ENCODE results near the gene SNCG.
A peak's percentile ranks its signal among the peaks of the same experiment; 100 is the strongest.
"Not testable (repeated sequence)": the region's sequence is repeated elsewhere in the genome, so short reads cannot be mapped to it uniquely, and the experiment has no call there.

Gene SNCG

GRCh38 chr10:86945361-86946212, 12.8 kb upstream of the SNCG start:
- DNase-seq (ENCODE audit: low spot score), result no peak

GRCh38 chr10:86946213-86947155, 11.9 kb upstream of the SNCG start:
- DNase-seq (ENCODE audit: low spot score), result peak; percentile 59

GRCh38 chr10:86947806-86948205, 10.6 kb upstream of the SNCG start:
- peak; percentile 50 for DNase-seq (ENCODE audit: low spot score)

GRCh38 chr10:86950349-86950748, 8.1 kb upstream of the SNCG start:
- DNase-seq (ENCODE audit: low spot score), result peak; percentile 17

- DNase-seq (ENCODE audit: low spot score), result peak; percentile 14
Observed at GRCh38 chr10:86951184-86951761, 7.1 kb upstream of the SNCG start.

GRCh38 chr10:86952106-86952505, 6.3 kb upstream of the SNCG start:
- DNase-seq (ENCODE audit: low spot score), result peak; percentile 45

- DNase-seq (ENCODE audit: low spot score), result not testable (repeated sequence)
Observed at GRCh38 chr10:86952697-86953096, 5.7 kb upstream of the SNCG start.

GRCh38 chr10:86953747-86954680, 4.4 kb upstream of the SNCG start:
- no peak for DNase-seq (ENCODE audit: low spot score)

- DNase-seq (ENCODE audit: low spot score), result no peak
Observed at GRCh38 chr10:86954681-86955500, 3.5 kb upstream of the SNCG start.

- no peak for DNase-seq (ENCODE audit: low spot score)
Observed at GRCh38 chr10:86955501-86956194, 2.8 kb upstream of the SNCG start.

GRCh38 chr10:86956195-86956847, 2.1 kb upstream of the SNCG start:
- DNase-seq (ENCODE audit: low spot score), result no peak

- DNase-seq (ENCODE audit: low spot score), result no peak
Observed at GRCh38 chr10:86956848-86957448, 1.5 kb upstream of the SNCG start.

GRCh38 chr10:86957471-86958115, 806 bp upstream of the SNCG start, which contains the start of gene MMRN2:
Gene MMRN2 (minus strand): TSS chr10:86957615. CDS start chr10:86957541, 74 bp downstream.
- DNase-seq (ENCODE audit: low spot score), result no peak

GRCh38 chr10:86958901-86959736, 720 bp downstream of the SNCG start:
- DNase-seq (ENCODE audit: low spot score), result peak; percentile 68

GRCh38 chr10:86959737-86960002, 1.3 kb downstream of the SNCG start:
- DNase-seq (ENCODE audit: low spot score), result no peak

GRCh38 chr10:86960003-86960862, 1.8 kb downstream of the SNCG start:
- peak; percentile 64 for DNase-seq (ENCODE audit: low spot score)

Measured in left forelimb (tissue), 1 donor.